ENCODE data around the gene METTL21C.

Gene METTL21C

GRCh38 chr13:102694937-102695336 is at the start of gene METTL21C:
METTL21C (minus strand) TSS chr13:102695044; CDS start chr13:102694498, 546 bp downstream.
- no peak for DNase-seq

DNA sequence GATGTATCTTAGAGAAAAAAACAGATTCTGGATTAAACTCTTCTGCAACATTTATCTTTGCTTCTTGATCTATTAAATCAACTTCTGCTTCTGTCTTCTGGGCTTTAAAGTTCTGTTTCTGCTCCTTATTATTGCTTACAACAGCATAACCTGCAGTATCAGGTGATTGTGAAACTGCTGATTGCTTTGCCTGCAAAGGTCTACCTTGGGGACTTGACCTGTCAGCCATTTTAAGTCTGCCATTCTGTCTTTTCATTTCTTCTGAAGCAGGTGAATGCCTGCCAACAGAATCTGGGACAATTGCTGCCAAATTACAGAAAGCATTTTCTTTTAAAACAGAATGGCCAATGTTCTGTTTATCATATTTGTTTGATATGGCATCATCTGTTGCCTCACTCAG is 47.7 kb upstream of the METTL21C start:
- no peak for DNase-seq

DNA sequence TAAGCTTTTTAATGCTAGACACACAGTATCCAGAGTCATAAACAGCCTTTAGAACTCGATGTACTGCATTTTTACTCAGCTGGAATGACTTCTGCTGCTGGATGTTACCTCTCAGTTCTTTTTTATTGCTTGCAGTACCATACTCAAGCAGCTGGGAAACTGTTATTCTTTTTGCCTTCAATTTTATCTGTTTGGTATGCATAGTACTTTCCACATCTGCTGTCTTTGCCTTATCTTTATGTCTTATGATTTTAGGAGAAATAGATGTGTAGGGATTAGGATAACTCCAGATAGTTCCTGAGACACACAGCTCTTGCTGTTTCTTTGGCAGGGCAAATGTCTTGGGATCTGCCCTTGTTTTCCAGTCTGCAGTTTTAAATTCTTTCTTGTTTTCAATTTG is 47.3 kb upstream of the METTL21C start:
- DNase-seq, result no peak

DNA sequence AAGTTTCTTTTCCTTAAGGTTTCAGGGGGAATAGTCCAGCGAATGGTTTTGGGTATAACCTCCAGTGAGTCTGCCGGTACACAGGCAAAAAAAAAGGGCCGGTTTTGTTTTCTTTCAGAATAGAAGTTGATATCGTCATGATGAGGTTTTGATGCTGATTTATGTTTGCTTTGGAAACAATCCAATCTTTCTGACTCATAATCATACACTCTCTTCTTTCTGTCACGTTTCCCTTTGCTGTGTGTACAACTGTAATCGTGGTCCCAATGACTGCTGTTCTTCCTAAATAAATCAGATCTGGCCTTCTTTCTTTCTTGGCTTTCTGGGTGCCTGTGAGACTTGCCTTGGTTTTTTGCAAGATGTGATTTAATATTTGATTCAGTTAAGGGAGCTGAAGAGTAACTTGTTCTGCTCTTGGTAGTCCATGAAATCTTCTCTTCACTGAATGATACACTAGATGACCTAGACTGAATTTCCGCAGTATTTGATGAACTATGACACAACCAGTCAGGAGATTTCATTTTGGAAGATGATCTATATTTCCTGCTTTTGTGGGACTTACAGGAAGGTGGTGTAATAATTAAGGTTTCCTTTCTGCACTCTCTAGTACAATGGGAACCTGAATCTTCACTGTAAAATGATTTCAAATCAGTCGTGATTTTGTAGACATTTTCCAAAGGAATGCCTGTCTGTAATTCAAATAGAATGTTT is 34.9 kb upstream of the METTL21C start:
- no peak for DNase-seq

DNA sequence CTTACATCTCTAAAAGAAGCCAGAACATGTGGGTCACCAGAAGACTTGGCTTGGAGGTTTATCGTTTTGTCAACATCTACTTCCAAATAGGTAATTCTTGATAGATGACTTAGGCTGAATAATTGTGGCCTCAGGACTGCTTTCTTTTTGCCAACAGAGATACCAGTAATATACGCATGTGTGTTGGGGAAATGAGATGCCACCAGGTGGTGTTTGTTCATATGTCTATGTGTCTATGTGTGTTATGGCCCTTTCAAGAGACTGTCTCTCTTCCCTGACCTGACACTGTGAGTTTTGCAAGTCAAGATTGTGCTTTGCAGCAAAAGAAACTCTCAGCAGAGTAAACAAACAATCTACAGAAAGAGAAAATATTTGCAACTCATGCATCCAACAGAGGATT is 31.6 kb upstream of the METTL21C start:
- no peak for DNase-seq

DNA sequence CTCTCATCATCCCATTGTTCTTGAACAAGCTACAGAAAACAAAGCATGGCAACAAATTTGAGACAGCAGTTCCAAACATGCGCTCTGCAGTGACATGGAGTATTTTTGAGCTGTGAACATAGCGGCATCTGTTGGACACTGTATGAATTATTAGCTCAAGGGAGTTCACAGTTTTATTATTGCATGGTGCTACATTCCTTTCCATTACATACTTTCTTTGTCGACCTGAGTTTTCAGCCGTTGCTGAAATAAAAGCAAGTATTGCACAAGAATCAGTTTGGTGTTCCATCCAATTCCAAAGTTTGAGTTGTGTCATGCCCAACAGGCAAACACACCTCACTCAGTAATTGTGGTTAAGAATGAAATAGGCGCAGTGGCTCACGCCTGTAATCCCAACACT is 30.1 kb upstream of the METTL21C start:
- DNase-seq, result no peak

- DNase-seq, result no peak
Observed at GRCh38 chr13:102721800-102722231, 27.0 kb upstream of the METTL21C start.

DNA sequence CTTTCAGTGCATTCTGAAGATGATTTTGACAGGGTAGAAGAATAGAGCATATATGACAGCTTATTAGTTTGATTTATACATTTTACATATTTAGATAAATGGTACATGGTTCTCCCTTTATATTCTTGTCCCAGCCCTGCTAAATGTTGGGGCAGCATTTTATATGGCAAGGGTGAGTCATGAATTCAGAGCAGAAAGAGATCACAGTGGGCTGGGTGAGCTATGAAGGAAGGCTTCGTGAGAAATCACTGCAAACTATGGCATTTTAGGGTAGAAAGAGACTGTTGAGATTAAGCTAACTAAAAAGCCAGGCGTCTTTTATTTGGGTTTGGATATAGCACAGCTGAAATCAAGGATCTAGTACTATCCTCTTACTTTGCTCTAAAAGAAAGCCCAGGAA is 23.9 kb upstream of the METTL21C start:
- no peak for DNase-seq

GRCh38 chr13:102715447-102715846 is 20.6 kb upstream of the METTL21C start:
- no peak for DNase-seq

GRCh38 chr13:102710261-102710679 is 15.4 kb upstream of the METTL21C start:
- DNase-seq, result no peak

GRCh38 chr13:102709536-102709935 is 14.7 kb upstream of the METTL21C start:
- no peak for DNase-seq

DNA sequence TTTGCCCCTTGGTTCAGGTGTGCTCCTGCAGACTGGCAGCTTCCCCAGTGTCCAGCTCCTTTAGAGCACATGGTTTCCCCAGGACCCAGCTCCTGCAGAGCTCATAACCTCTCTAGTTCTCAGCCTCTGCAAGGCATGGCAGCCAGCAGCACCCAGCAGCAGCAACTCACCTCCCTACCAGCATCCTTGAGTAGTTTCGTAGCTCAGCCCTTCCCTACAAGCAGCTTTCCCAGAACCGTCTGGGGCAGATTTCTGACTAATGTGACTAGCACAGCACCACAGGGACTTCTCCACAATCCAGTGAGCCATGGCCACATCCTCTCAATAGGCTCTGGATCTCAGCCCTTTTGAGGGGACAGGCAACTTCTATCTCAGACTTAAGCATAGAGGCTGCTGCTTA is 14.1 kb upstream of the METTL21C start:
- no peak for DNase-seq

DNA sequence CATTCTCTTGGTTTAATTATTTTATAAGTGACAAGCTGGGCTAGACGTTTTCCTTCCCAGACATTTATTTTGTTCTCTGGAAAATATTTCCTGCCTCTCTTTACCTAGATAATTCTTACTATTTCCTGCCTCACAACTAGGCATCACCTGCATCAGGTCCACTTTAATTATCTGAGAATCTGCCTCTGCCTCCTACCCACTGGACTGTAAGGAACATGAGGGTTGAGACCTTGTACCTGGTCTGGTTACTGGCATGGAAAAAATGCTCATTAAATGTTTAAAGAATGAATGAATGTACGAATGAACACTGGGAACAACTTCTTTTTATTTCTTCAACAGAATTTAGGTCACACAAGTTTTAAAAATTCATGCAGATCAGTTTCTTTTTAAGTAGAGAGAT is 13.4 kb upstream of the METTL21C start:
- no peak for DNase-seq

- no peak for DNase-seq
Observed at GRCh38 chr13:102707467-102707866, 12.6 kb upstream of the METTL21C start.

DNA sequence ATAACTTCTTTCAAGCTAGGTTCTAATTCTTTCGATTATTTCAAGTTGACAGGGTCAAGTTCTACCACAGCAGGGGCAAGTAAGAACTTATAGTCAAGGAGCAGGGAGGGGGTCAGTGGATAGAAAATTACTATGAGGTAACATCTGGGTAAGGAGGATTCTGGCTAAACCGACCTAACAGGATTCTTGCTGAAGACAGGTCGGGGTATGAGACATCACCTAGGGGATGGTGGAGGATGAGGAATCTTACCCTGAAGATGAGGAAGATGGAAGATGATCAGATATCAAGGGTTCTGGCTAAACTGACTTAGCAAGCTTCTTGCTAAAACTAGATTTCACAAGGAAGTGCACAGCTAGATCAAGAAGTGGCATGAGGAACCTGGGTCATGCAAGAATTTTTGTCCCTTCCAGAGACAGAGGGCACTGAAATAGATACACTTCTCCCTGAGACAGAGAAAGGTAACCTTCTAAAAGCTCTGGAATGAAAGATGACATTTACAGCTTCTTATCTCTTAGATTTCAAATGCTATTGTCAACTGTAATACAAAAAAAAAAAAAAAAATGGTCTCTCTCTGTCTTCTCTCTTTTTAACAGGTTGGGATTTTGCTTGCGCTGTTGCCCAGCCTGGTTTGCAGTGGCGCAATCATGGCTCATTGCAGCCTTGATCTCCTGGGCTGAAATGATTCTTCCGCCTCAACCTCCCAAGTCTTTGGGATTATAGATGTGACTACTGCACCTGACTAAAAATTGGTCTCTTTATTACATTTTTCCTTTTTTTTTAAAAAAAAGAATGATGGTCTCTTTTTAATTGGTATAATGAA is 9.6 kb upstream of the METTL21C start:
- DNase-seq, result no peak

DNA sequence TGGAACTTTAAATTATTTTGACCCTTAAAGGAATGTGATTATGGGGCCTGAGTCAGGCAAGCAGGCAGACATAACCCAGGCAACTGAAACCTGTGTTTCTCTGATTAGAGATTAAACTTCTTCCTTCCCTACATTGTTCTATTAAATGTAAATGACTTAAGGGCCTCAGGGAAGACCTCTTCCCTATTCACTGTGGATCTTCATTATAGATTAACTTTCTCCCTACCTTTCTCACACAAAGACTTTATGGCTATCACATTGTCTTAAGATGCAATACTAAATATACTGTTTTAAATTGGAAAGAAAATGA is 8.8 kb upstream of the METTL21C start:
- no peak for DNase-seq

GRCh38 chr13:102702965-102703725 is 8.3 kb upstream of the METTL21C start:
- no peak for DNase-seq

- no peak for DNase-seq
Observed at GRCh38 chr13:102701331-102701730, 6.5 kb upstream of the METTL21C start.

- DNase-seq, result no peak
Observed at GRCh38 chr13:102700088-102701031, 5.5 kb upstream of the METTL21C start.

DNA sequence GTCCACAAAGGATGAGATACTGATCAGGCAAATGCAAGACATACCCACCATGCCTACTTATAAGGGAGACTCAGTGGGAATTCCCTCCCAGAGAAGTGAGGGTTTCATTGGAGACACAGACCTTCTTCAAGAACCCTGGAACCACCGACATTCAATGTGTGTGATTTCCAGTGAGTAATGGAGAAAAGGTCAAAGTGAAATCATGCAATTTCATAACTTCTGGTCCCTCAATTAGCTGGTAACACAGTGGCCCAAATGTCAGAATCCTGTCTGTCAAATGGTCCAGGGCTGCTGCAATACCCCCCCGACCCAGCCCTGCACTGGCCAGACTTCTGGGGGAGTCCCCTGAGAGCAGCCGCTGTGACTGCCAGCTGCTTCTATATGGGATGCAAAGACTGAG is 4.7 kb upstream of the METTL21C start:
- no peak for DNase-seq

GRCh38 chr13:102698649-102698980 is 3.8 kb upstream of the METTL21C start:
- DNase-seq, result no peak

DNA sequence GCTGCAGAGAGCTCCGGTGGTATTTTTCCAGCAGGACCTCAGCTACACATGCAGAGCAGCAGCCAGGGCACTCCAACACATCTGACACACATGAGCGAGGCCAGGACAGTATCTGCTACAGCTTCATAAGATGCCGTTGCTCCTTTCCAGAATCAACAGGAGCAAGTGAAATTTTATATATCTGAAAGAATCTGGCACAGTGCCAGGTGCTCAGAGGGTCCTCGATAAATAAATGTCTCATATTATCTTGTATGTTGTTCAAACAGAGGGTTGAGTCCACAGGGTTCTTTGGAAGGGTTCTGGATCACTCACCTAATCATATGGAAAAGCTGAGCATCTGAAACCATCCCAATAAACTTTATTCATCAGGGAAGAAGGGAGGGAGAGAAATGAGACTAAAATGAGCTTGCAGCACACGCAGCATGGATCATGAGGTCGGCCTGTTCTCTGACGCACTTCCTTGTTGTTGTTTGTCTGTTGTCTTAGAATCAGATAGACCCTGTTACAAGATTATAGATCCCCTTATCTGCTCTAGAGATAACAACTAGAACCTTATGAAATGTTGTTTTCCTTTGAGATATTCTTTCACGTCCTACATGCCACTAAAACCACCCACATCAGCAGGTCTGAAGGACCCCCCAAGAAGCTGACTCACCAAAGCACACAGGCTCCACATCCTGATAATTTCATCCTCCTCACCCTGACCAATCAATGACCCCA is 3.2 kb upstream of the METTL21C start:
- no peak for DNase-seq
